GM21381 (cell line): ENCODE measurements around the gene POLA1.

ENCODE experiments used
- ATAC-seq: cut with Tn5 transposase; IDR thresholded peaks from one replicate; pipeline ENCODE4 v1.9.1; 2021; ENCODE audit warnings: mild to moderate bottlenecking, moderate library complexity; ENCODE audit not compliant: unreplicated experiment

Gene POLA1

DNA sequence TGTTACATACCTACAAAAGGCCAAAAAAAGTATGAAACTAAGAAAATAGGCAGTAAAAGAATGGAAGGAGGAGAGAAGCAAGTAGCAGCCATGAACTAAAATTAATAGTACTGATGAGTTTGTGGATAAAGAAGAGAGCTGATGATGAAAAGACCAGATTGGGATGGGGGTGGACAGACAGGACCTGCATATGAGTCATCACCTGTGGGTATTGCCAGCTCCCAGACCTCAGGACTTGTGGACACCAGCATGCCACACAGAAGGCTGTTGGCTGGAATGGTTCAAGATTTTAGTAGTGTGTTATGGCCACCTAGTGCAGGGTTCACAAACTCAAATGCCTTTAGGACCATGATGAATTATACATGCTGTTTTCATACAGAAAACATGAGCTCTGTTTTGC is 263.1 kb downstream of the POLA1 start:
- ATAC-seq: no peak

DNA sequence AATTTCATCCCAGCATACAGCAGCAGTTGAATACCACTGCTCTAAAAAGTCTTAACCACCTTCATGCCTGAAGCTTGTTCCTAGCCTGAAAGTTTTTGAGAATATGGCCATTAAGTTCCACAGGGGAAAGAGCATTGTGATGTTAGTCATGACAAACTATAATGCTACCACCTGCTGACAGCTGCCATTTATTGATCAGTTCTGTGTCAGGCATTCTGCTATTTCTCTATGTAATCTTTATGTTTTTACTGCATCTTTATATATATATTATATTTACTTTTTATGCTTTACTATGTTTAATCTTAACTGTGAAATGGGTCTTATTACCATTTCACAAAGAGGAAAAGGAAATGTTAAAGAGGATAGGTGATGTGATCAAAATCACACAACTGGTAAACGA is 268.1 kb downstream of the POLA1 start:
- no peak for ATAC-seq

DNA sequence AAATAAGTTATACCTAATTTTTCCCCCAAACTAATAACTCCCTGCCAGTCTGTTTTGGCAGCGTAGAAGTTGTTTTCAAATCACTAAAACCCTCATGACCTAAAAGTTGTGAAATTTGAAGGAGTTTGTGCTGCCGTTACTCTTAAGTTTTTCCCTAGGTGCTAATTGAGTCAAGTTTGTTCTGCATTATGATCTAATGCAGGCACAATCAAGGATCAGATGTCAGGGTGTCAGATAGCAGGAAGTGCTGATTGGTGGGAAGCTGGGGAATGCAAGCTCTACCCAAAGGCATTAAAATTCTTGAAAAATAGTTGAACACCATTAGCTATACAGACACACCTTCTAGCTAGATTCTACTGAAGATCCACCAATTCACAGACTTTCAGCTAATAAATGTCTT is 270.1 kb downstream of the POLA1 start:
- ATAC-seq: no peak

DNA sequence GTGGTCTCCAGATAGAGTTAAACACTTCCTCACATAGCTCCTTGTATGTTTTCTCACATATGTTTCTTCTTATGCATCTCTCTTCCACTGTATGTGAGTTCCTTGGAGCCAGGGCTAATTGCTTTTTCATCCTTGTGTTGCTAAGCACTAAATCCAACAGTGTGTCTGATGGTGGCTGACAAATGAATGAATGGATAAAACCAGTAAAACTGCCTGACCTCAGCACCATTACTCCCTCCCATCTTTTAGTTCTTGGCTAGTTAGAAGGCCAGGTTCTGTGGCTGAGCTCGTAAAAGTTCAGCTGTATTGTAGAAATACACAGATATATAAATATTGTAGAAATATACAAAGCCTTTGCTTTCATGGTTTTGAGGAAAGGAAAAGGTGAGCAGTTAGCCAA is 271.7 kb downstream of the POLA1 start:
- no peak for ATAC-seq

DNA sequence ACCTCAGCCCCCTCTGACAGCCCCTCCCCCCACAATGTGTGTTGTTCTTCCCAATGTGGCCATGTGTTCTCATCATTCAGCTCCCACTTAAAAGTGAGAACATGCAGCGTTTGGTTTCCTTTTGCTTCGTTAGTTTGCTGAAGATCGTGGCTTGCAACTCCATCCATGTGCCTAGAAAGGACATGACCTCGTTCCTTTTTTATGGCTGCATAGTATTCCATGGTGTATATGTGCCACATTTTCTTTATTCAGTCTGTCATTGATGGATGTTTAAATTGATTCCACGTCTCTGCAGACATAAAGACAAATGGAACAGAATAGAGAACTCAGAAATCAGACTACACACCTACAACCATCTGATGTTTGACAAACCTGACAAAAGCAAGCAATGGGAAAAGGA is 276.1 kb downstream of the POLA1 start:
- ATAC-seq: no peak

DNA sequence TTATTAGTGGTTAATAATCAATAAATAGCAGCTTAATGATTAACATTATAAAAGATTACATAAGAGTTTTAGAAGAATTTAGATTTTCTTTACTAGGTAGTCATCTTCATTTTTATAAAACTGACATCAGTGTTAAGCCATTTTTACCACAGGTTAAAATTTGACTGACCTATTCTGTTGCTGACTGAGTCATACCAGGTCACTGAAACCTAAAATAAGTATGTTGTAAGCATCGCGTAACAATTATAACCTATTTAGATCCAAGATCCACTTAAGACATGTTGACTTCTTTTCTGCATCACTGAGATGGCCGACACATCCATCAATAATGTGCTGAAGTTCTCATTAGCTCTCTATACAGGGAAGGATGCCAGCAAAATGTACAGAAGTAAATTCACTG is 285.4 kb downstream of the POLA1 start:
- ATAC-seq: no peak

DNA sequence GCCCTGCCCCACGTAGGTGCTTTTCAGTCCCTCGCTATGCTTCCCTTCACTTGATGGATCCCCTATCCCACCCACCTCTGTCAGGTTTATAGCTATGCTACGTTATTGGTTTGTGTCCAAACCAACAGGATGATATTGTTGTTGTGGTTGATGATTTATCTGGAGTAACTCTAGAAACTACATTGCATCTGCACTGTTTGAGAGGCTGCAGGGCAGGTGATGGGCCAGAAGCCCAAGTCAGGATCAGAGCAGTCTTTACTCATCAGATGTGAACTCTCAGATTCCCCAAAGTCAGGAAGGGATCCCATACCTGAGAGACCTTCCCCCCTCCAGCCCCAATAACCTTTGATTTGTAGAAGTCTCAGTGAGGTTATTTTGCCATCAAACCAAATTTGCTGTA is 287.3 kb downstream of the POLA1 start:
- no peak for ATAC-seq

DNA sequence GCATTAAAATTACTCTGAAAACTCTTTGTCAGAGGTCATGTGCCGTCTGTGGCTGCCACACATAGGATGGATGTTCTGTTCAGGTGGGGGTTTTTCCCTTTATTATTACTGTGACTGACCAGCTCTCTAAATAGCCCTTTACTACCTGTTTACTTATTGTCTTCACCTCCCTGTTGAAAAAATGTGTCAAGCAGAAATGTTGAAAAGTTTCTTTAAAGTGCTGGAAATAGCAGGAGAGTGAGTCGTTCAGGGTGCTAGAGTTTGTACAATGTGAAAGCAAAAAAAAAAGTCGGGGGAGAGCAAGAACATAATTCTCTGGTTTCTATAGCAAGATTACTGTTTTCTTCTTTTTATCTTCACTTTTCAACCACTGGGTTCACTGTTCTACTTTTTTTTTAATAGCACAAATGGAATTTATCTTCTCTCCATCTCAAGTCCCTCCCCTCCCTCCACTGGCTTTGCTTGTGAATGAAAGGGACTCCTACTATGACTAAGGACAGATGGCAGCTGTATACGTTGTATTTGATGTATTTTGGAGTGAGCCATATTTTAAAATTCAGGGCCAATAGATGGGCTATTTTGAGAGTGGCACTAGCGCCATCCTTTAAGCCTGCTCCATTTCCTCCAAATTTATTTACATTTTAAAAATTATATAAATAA is 288.7 kb downstream of the POLA1 start:
- ATAC-seq: no peak

DNA sequence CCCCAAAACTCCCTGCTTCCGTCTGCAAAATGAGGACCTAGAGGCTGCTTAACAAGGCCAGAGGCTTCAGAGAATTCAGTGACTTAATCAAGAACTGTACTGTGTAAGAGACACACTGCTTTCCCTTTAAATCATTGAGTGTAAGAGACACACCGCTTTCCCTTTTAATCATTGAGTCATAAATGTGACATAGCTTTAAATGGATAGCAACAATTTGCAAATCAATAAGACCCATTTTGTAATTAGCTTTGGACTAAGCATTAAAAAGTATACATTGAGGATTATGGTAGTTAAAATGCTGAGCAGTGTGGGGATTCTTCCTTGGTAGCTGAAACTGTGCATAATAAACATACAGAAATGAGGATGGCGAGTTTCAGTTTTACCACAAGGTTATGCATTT is 290.2 kb downstream of the POLA1 start:
- ATAC-seq: no peak

DNA sequence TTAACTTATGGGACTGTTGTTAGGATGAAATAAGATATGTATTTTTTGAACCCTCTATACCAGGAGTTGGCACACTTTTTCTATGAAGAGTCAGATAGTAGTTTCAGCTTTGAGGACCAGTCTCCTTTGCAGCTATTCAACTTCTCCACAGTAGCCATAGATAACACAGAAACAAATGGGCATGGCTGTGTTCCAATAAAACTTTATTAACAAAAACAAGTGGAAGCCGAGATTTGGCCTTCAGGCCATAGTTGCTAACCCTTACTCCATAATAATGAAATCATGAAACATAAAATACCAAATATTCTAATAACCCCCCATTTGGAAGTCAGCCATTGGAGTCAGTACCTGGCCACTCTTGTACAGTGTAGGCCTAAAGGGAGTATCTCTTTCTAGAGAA is 291.4 kb downstream of the POLA1 start:
- ATAC-seq: no peak

DNA sequence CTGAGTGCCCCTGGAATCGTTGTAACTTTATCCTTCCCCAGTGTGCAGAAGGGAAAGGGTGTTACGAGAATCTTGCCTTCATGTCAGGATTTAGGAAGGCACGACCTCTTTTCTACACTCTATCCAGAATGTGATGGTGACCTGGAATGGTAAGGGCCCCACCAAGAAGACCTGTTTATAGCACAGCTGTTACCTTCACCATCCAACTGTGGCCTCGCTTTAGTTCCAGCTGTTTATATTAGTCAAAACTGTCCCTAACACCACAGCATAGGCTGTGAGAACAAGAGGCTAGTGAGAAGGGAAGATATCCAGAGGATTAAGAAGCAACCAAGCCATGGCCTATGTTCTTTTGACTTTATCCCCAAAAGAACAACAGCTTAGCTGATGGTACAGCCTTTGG is 294.0 kb downstream of the POLA1 start:
- no peak for ATAC-seq

DNA sequence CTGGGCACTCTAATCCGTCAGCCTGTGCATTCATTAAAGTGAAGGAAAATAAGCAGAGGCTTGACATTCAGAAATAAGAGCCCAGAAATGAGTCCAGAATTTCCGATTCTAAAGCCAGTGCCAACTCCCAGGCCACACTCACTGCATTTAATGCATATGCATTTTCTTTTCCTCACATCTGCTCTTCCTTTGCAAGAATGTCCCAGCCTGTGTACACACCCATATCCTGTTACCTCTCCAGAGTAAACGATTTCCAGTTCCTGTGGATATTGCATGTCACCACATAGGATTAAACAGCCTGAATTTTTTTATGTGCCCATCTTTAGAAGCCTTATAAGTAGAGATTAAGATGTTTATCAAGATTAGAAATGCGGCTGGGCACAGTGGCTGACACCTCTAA is 294.6 kb downstream of the POLA1 start:
- no peak for ATAC-seq

DNA sequence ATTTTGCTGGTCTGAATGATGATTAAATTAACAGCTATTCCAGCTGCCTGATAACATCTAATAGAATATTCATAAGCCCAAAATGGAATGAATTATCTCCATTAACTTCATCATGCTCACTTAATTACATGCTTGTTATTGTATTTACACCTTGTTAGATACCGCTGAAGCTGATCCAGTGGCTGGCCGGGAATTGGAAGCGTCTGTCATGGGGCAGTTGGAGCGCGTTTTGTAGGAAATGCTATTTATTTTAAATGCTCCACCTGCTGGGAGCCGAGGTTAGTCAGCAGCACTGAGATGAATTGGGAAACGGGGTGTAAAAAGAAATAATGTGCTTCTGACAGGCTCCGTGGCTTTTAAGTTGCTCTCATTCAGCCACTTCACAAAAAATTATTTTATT is 296.8 kb downstream of the POLA1 start:
- ATAC-seq: no peak

DNA sequence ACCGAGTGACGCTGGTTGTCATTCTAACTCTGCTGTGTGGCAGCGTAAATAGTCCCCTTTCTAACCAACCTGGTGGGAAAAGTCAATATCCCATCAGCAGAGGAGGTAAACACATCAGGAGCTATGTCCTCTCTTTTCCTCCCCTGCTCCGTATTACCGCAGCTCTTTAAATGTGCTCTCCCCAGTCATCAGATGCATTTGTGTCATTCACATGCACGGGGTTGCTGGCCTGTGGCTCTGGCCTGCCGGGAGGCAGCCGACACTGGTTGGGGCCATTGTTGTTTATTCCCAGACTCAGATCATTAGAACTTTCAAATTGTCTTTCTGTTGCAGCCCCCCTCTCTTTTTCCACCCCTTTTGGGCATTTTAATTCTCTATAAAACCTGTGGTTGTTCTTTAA is 300.2 kb downstream of the POLA1 start:
- ATAC-seq: no peak

DNA sequence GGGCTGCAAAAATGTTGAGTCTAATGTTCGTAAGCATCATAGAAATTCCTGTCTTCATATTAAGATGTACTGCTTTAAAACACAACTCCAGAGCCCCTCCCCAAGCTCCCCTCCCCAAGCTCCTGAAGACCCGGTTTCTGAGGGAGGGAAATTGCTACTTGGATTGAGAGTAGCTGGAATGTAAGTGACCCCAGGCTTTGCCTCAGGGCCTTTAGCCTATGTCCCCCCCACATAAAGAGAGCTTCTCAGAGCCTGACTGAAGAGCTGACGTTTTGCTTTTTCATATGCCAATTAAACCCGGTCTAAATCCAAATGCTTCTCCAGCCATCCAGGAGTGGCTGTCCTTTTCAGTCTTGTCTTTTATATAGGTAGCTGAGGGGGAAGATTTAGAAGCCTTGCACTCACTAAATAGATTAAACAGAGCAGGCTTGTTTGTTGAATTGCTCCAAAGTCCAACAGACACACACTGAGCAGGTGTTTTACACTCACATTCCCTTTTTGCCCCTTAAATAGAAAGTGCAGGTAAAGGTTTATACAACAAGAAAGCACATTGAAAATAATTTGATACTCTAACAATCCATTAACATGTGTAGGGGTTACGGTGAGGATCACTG is 302.5 kb downstream of the POLA1 start:
- ATAC-seq: no peak

DNA sequence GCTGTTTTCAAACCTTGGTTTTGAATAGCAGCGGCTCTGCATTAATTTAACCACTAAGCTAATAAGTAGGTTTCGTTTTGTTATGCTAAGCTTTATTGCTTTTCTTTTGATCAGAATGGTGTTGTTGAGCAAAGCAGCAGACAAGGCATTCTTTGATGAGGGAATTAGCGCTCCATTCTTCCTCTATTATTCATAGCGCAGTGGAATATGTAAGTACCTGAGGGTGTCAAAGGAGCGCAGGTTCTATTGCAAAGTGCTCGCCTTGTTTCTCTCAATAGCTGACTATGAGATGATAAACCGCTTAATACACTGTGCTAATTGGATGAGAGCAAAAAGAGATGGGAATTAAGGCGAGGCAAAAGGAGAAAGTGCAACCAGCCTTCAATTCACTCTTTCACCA is 305.8 kb downstream of the POLA1 start:
- ATAC-seq: no peak

DNA sequence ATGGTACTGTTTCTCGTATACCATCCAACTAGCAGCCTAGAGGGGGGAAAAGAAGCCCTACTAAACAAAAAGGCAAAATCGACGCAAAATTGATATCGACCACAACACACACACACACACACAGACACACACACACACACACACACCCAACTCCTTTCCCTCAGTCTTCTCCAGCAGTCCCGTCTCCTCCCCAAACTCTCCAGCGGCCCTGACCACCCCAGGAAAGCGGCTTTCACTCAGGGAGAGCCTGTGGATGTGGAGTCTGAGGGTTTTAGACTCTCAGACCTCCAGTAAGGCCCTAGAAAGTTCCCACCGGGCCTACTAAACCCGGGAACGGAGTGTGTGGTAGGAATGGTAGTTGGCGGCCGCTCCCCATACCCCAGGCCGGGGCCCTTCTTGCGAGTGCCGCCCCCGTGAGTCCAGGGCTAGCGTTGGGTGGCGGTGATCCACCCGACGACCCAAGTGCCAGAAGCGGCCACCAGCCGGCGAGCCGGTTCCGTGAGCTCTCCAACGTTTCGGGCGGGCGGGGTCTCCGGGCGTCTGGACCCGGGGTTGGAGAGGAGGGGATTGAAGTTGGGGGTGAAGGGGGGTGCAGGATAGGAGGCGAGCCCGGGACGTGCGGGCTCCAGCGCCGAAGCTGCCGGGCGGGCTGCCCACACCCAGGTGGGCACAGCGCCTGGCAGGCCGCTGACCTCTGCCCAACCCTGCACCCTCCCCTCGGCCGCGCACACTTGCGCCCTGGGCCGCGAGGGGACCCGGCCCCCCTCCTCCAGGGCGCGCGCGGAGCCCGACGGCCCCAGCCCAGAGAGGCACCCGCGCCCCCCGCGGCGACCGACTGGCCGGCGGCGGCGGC is 308.3 kb downstream of the POLA1 start:
- ATAC-seq: no peak

DNA sequence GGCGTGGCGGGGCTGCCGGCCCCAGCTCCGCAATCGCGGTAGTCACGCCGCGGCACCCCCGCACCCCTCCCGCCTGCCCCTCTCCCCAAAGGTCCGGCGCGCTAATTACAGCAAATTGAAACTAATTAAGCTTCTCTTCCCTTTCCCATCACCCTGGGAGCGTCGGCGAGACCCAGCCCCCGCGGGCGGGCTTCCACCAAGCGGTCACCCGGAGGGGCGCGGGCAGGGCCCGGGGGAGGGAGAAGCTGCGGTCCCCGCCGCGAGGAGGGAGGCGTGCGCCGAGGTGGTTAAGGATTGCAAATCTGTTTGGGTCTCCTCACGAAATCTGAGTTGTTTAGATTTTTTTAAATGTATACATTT is 308.9 kb downstream of the POLA1 start:
- ATAC-seq: no peak

DNA sequence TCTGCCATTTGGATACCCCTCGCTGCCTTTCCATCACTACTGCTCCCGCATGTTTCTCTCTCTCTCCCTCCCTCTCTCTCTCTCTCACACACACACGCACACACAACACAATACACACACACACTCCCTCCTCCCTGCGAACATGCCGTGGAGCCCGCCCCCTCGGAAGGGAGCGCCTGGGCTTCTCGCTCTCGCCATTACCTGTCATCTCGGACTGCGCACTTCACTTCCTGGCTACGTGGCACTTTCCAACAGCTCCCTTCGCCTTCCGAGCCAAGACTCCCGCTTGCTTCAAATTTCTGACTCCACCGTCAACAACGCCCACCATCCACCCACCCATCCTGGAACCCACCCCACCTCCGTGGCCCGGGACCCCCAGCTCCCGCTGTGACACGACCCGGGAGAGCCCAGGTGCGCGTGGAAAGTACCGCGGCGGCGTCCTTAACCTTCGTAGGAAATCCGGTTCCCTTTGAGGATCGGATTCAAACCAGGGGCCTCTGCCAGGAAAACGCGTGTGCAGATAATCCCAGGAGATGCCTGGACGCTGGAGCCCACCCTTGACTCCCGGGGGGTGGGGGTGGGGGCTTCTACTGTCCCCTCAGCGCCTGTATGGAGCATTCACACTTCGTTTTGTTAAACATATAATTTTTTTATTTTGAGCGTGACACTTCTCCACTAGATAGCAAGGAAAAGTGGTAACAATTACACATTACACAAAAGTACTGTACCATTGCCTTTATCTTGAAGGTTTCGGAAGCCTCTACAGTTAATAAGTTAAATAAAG is 309.5 kb downstream of the POLA1 start:
- ATAC-seq: no peak

DNA sequence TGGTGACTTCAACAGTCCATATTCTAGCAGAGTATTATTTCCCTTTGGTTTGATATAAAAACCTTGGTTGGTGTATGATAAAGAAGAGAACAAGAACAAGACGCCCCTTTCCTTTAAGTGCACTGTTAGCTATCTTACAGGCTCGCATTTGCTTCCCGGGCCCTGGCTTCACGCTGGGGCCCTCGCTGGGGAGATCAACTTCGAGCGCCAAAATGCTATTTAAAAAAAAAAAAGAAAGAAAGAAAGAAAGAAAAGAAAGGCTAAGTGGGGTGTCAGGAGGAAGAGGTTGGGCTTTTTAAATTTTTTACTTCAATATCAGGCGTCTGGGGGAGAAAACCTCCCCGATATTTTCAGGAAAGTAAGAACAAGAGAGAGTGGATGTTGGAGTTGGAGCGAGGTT is 310.3 kb downstream of the POLA1 start:
- ATAC-seq: no peak

DNA sequence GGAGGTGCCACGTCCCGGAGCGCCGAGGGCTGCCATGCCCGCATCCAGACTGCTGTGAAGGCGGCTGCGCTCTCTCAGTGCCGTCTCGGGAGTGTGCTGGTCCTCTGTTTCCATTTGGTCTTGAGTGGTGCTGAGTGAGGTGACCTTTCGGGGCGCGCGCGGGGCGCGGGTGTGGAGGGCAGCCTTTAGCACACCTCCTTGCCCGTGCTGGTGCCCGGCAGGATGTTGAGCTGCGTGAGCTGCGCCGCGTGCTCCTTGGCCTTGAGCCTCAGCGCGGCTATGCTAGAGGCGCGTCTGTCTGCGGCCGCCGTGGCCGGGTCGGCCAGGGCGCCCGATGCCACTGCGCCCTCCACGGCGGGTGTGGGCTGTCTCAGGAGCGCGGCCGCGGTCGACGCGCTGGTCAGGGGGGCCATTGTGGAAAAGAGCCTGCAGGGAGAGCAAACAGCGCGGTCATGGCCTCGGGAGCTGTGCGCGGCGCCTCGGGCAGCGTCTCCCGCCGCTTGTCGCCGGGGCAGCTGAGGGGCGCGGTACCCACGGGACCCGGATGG is 310.8 kb downstream of the POLA1 start:
- no peak for ATAC-seq
